Measurements from ENCODE around the gene GPC6.

Gene GPC6

DNA sequence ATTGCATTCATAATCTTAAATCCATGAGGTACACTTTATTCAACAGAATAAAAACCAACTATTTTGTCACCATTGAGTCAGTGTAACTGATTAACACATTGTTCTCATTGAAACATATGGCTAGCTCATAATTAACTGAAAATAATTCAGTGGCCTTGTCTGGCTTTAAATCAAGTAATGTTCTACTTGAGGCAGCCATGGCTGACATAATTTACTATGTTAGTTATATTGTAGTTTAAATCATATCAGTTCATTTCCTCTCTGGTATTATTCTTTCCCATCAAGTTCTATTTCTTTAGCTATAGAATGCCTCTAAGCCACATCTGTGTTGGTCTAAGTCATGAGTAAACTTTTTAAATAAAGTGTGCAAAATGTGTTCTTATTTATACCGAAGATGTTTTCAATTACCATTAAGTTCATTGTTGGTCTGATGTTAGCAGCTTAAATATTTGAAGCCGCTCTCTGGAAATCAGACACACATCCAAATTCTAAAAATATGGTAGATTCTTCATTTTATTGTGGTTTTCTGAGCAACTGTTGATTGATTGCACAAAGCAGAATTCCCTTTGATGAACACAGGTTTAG lies 393.7 kb downstream of the GPC6 start:
- no peak for DNase-seq (ENCODE audit: low read depth)
- TF ChIP-seq CTCF (conservative IDR thresholded peaks at IDR 0.05; ENCODE audit: low read depth, low read length): no peak
- H3K4me3 ChIP-seq (ENCODE audit: low read depth, low read length): no peak overlapping the region

- no peak overlapping the region for H3K4me3 ChIP-seq (ENCODE audit: low read depth, low read length)
- no peak for TF ChIP-seq CTCF (conservative IDR thresholded peaks at IDR 0.05; ENCODE audit: low read depth, low read length)
- no peak for DNase-seq (ENCODE audit: low read depth)
Observed at GRCh38 chr13:93621051-93621450, 394.4 kb downstream of the GPC6 start.

DNA sequence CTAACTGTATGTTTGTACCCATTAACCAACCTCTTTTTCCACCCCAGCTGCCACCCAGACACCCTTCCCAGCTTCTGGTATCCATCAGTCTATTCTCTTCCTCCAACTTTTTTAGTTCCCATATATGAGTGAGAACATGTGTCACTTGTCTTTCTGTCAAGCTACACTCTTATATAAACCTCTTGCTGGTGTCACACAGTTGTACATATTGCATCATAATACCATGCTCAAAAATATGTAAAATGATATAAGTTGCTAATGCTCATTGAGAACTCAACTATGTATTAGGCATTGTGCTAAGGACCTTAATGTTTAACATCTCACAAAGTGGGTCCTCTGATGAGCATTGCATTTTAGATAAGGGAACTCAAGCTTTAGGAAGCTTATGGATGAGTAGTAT lies 395.4 kb downstream of the GPC6 start:
- no peak overlapping the region for H3K4me3 ChIP-seq (ENCODE audit: low read depth, low read length)
- DNase-seq (ENCODE audit: low read depth): no peak
- no peak for TF ChIP-seq CTCF (conservative IDR thresholded peaks at IDR 0.05; ENCODE audit: low read depth, low read length)

- DNase-seq (ENCODE audit: low read depth): peak; percentile 16
- no peak for TF ChIP-seq CTCF (conservative IDR thresholded peaks at IDR 0.05; ENCODE audit: low read depth, low read length)
- no peak overlapping the region for H3K4me3 ChIP-seq (ENCODE audit: low read depth, low read length)
Observed at GRCh38 chr13:93624311-93624777, 397.7 kb downstream of the GPC6 start.

- peak; percentile 15 for DNase-seq (ENCODE audit: low read depth)
- H3K4me3 ChIP-seq (ENCODE audit: low read depth, low read length): no peak overlapping the region
- no peak for TF ChIP-seq CTCF (conservative IDR thresholded peaks at IDR 0.05; ENCODE audit: low read depth, low read length)
Observed at GRCh38 chr13:93625536-93625935, 398.9 kb downstream of the GPC6 start.

- no peak for DNase-seq (ENCODE audit: low read depth)
- H3K4me3 ChIP-seq (ENCODE audit: low read depth, low read length): no peak overlapping the region
- TF ChIP-seq CTCF (conservative IDR thresholded peaks at IDR 0.05; ENCODE audit: low read depth, low read length): no peak
Observed at GRCh38 chr13:93628136-93628797, 401.7 kb downstream of the GPC6 start.

DNA sequence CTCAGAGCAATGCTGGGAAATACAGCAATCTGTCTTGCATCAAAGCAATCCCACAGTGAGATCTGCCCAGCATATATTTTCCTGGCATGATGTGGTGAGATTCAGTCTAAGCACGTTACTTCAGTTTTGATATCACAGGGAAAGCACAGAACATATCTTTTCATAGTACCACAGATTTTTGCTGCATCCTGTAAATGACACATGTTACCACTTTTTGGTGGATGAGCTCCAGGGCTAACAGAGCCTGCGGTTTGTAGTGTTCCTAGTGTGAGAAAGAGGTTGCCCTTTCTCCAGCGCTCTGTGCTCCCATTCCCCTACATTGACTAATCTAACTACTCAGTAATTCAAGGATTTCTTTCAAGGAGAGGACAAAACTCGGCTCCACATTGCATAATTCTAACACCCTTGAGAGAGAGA lies 409.0 kb downstream of the GPC6 start:
- no peak for TF ChIP-seq CTCF (conservative IDR thresholded peaks at IDR 0.05; ENCODE audit: low read depth, low read length)
- H3K4me3 ChIP-seq (ENCODE audit: low read depth, low read length): no peak overlapping the region
- peak; percentile 63 for DNase-seq (ENCODE audit: low read depth)

Measured in choroid plexus epithelial cell (primary cell).